ENCODE measurements around the gene CTTN.

CTTN gene

GRCh38 chr11:70434813-70435278, 36.5 kb downstream of the CTTN start:
- H3K36me3 ChIP-seq (ENCODE audit: insufficient read depth, low read length), result no peaks in the 10 kb centered on the region

GRCh38 chr11:70435361-70435760, 37.0 kb downstream of the CTTN start:
- H3K36me3 ChIP-seq (ENCODE audit: insufficient read depth, low read length), result no peaks in the 10 kb centered on the region
- H3K4me3 ChIP-seq (ENCODE audit: low read depth, low read length, poor library complexity, severe bottlenecking), result no peak overlapping the region
- H3K4me1 ChIP-seq (ENCODE audit: insufficient read depth, low read length, severe bottlenecking), result peaks cover 6% of the 10 kb centered on the region
- no peaks in the 10 kb centered on the region for H3K79me2 ChIP-seq (ENCODE audit: insufficient read depth, low read length)
- H3K27ac ChIP-seq (ENCODE audit: low read depth, low read length, poor library complexity, severe bottlenecking), result no peak overlapping the region
- H2AFZ ChIP-seq (ENCODE audit: low read length), result no peak overlapping the region
- H3K27me3 ChIP-seq (ENCODE audit: insufficient read depth, low read length), result no peaks in the 10 kb centered on the region; the same call in 1 of the 2 replicates
- H4K20me1 ChIP-seq (ENCODE audit: insufficient read depth, low read length), result no peaks in the 10 kb centered on the region
- H3K9ac ChIP-seq (ENCODE audit: low read length), result no peak overlapping the region
- H3K4me2 ChIP-seq (ENCODE audit: low read length), result no peak overlapping the region
- H3K9me3 ChIP-seq (ENCODE audit: low read length), result peaks cover 3% of the 10 kb centered on the region; the same call in 1 of the 2 replicates
- no peaks in the 10 kb centered on the region for H3F3A ChIP-seq (ENCODE audit: insufficient read depth, low read length)
- no peak for TF ChIP-seq CTCF (IDR thresholded peaks at IDR 0.05; ENCODE audit: low read length)
- TF ChIP-seq EZH2 (IDR thresholded peaks at IDR 0.05; ENCODE audit: borderline replicate concordance, low read length), result no peak
- H3K9me2 ChIP-seq (ENCODE audit: low read depth, low read length), result no peaks in the 10 kb centered on the region

More at GRCh38 chr11:70434813-70435278, 36.5 kb downstream of the CTTN start:
- Histone ChIP-seq H3K4me3 (ENCODE audit: low read depth, low read length, poor library complexity, severe bottlenecking) (no peak overlapping the region), H3K4me2 (ENCODE audit: low read length) (no peak overlapping the region), H3K9ac (ENCODE audit: low read length) (no peak overlapping the region), H3K79me2 (ENCODE audit: insufficient read depth, low read length) (no peaks in the 10 kb centered on the region), H4K20me1 (ENCODE audit: insufficient read depth, low read length) (no peaks in the 10 kb centered on the region), H3K27ac (ENCODE audit: low read depth, low read length, poor library complexity, severe bottlenecking) (no peak overlapping the region), H3K9me2 (ENCODE audit: low read depth, low read length) (no peaks in the 10 kb centered on the region), H3K27me3 (ENCODE audit: insufficient read depth, low read length) (no peaks in the 10 kb centered on the region; the same call in 1 of the 2 replicates), H3K9me3 (ENCODE audit: low read length) (peaks cover 3% of the 10 kb centered on the region; the same call in 1 of the 2 replicates), H3F3A (ENCODE audit: insufficient read depth, low read length) (no peaks in the 10 kb centered on the region), H2AFZ (ENCODE audit: low read length) (no peak overlapping the region), H3K4me1 (ENCODE audit: insufficient read depth, low read length, severe bottlenecking) (peaks cover 6% of the 10 kb centered on the region)
- TF ChIP-seq EZH2 (IDR thresholded peaks at IDR 0.05; ENCODE audit: borderline replicate concordance, low read length), result no peak

- Histone ChIP-seq H3K36me3 (ENCODE audit: insufficient read depth, low read length) (no peaks in the 10 kb centered on the region), H3K4me3 (ENCODE audit: low read depth, low read length, poor library complexity, severe bottlenecking) (no peak overlapping the region), H3K27ac (ENCODE audit: low read depth, low read length, poor library complexity, severe bottlenecking) (no peak overlapping the region), H3F3A (ENCODE audit: insufficient read depth, low read length) (no peaks in the 10 kb centered on the region), H3K27me3 (ENCODE audit: insufficient read depth, low read length) (no peaks in the 10 kb centered on the region; the same call in 1 of the 2 replicates), H3K9me2 (ENCODE audit: low read depth, low read length) (no peaks in the 10 kb centered on the region), H3K4me1 (ENCODE audit: insufficient read depth, low read length, severe bottlenecking) (peaks cover 6% of the 10 kb centered on the region), H3K79me2 (ENCODE audit: insufficient read depth, low read length) (no peaks in the 10 kb centered on the region), H3K9ac (ENCODE audit: low read length) (no peak overlapping the region), H3K9me3 (ENCODE audit: low read length) (peaks cover 3% of the 10 kb centered on the region; the same call in 1 of the 2 replicates), H4K20me1 (ENCODE audit: insufficient read depth, low read length) (no peaks in the 10 kb centered on the region), H3K4me2 (ENCODE audit: low read length) (no peak overlapping the region), H2AFZ (ENCODE audit: low read length) (no peak overlapping the region)
- TF ChIP-seq CTCF (IDR thresholded peaks at IDR 0.05; ENCODE audit: low read length) (no peak), EZH2 (IDR thresholded peaks at IDR 0.05; ENCODE audit: borderline replicate concordance, low read length) (no peak)
Measured at GRCh38 chr11:70435765-70436500, 37.6 kb downstream of the CTTN start.

All from OCI-LY1 (cell line).